A549 treated with GW870086 at 1 μM for 4 hours (cell line): ENCODE measurements around the gene LCK. TPM values are rescaled to one million over a fixed set of nuclear protein-coding genes. Genes with fewer than 3 reads are reported as not detected.

Source experiments
- total RNA-seq: library from RNA; stranded (reverse); fragments of 200-300 nt; extraction: Qiagen RNA extraction; gene quantifications from 5 replicates; pipeline ENCODE4 v1.2.3, GENCODE V29; 2022; ENCODE audit warnings: low read depth

LCK gene
- 0.06 TPM in 1 of 5 replicates, not detected in the others for total RNA-seq

DNA sequence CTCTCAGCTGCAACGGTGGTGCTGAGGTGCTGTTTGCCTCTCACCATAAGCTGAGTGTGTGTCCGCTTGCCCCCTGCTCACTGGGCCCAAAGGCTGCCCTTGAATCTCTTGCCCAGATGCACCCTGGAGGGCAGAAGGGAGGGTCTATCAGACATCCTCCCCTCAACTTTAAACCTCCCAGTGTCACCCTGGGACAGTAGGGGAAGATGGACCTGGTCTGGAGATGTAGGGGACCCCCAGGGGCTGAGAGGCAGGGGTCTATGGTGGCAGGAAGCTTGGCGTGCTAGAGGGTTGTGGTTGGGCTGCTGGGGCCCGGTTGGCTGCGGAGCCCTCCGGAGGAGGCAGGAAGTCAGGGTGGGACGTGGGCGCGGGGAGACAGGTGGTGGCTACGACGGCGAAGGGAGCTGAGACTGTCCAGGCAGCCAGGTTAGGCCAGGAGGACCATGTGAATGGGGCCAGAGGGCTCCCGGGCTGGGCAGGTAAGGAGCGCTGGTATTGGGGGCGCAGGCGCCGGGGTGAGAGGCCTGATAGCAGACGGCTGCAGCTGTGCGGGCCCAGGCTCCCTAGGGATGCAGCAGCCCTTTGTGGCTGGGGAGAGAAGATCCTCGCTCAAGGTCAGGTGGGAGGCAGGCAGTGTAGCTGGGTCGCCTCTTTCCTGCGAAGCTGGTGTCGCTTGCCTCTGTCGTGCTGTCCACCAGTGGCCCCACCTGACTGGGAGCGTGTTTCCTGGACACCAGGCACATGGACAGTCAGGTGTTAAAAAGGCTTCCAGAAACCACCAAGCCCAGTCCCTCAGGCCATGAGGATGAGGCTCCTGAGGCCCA lies at the start of gene LCK:
LCK (plus strand) TSS at position 373 of the 824 bp plus-strand sequence. CDS start 23,065 bp downstream, outside the sequence.

GRCh38 chr1:32205401-32206370 lies 45.4 kb upstream of the LCK start, which contains the start of gene IQCC:
IQCC (plus strand) TSS chr1:32205671; CDS start chr1:32205682, 11 bp downstream.

DNA sequence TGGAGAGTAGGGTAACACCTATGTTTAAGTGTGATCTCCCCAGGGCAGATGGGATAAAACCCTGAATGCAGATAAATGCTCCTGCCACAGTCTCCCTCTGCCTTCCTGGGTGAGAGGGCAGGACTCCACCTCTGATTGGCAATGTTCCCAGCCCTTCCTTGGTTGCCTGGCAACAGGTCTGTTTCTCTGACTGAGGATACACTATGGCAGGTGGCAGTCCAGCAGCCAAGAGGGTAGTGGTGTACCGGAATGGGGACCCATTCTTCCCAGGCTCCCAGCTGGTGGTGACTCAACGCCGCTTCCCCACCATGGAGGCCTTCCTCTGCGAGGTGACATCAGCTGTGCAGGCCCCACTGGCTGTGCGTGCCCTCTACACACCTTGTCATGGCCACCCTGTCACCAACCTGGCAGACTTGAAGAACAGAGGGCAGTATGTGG lies 42.2 kb upstream of the LCK start, which contains the start of gene DCDC2B:
DCDC2B (plus strand) TSS at position 199 of the 438 bp plus-strand sequence; CDS start at position 204, 5 bp downstream.

GRCh38 chr1:32221980-32222755 lies 28.9 kb upstream of the LCK start, which contains the start of the genes EIF3I and TMEM234:
EIF3I (plus strand) TSS chr1:32222407; CDS start chr1:32222442, 35 bp downstream.
TMEM234 (minus strand) TSS chr1:32222353; CDS start chr1:32222322, 31 bp downstream.

DNA sequence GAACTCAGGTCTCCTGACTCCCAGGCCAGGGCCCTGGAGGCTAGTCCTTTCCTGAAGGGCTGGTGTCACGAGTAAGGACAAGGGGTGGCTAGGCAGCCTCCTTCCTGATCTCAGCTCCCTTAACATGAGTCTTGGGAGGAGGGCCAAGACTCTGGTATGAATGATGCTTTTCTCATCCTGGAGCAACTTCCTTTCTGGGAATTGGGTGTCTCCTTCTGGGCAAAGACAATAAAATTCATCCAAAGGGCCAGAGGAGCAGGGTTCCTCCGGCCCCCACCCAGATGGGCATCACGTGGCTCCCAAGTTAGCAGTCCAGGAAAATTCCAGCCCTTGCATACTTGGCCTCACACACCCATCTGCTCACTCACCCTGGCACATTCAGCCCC lies 4.2 kb upstream of the LCK start, which contains the start of gene FAM167B:
FAM167B (plus strand) TSS at position 335 of the 386 bp plus-strand sequence. CDS start 200 bp downstream, outside the sequence.

GRCh38 chr1:32291708-32292538 lies 40.9 kb downstream of the LCK start, which contains the start of gene HDAC1:
HDAC1 (plus strand) TSS chr1:32292083; CDS start chr1:32292170, 87 bp downstream.

Other genes starting within 250 kb of the LCK start
- gene KHDRBS1, start 237.4 kb upstream of the LCK start, total RNA-seq, result 116 to 144 TPM (median 131 TPM) in 5 replicates
- gene TMEM39B, start 178.3 kb upstream of the LCK start, total RNA-seq, result 8.2 to 14.0 TPM (median 10.6 TPM) in 5 replicates
- 14.4 to 16.7 TPM (median 15.1 TPM) in 5 replicates for gene KPNA6, start 143.2 kb upstream of the LCK start, total RNA-seq
- 26.1 to 30.7 TPM (median 27.5 TPM) in 5 replicates for gene TXLNA, start 71.6 kb upstream of the LCK start, total RNA-seq
- gene CCDC28B, start 50.7 kb upstream of the LCK start, total RNA-seq, result 1.1 to 2.1 TPM (median 1.3 TPM) in 5 replicates
- 1.7 to 2.1 TPM (median 2.0 TPM) in 5 replicates for gene IQCC, start 45.6 kb upstream of the LCK start, total RNA-seq
- not detected in 5 replicates for gene DCDC2B, start 42.2 kb upstream of the LCK start, total RNA-seq
- gene TMEM234, start 28.9 kb upstream of the LCK start, total RNA-seq, result 6.6 to 9.4 TPM (median 7.4 TPM) in 5 replicates
- 269 to 289 TPM (median 275 TPM) in 5 replicates for gene EIF3I, start 28.9 kb upstream of the LCK start, total RNA-seq
- gene FAM167B, start 4.0 kb upstream of the LCK start, total RNA-seq, result 0.32 to 0.75 TPM (median 0.38 TPM) in 5 replicates
- gene HDAC1, start 40.8 kb downstream of the LCK start, total RNA-seq, result 50.9 to 56.2 TPM (median 54.5 TPM) in 5 replicates
- 57.0 to 70.3 TPM (median 65.5 TPM) in 5 replicates for gene MARCKSL1, start 85.0 kb downstream of the LCK start, total RNA-seq
- gene FAM229A, start 111.2 kb downstream of the LCK start, total RNA-seq, result 2.7 to 4.6 TPM (median 3.3 TPM) in 5 replicates
- 0.14 TPM in 1 of 5 replicates, not detected in the others for gene TSSK3, start 111.3 kb downstream of the LCK start, total RNA-seq
- 17.8 to 20.3 TPM (median 19.8 TPM) in 5 replicates for gene BSDC1, start 143.2 kb downstream of the LCK start, total RNA-seq
- 0.02 TPM in 1 of 5 replicates, not detected in the others for gene ZBTB8B, start 213.8 kb downstream of the LCK start, total RNA-seq